ENCODE results near the gene VILL.

GRCh38 chr3:38036906-38037305, 46.3 kb downstream of the VILL start:
- TF ChIP-seq POLR2AphosphoS5 (IDR thresholded peaks at IDR 0.05; ENCODE audit: low read depth, low read length) (no peak), POLR2A (IDR thresholded peaks at IDR 0.05; ENCODE audit: low read depth, low read length) (no peak), TAF1 (IDR thresholded peaks at IDR 0.05; ENCODE audit: low read depth, low read length) (no peak), POU2F2 (IDR thresholded peaks at IDR 0.05; ENCODE audit: low read depth, low read length) (no peak), PAX5 (IDR thresholded peaks at IDR 0.05; ENCODE audit: insufficient read depth, low read length, severe bottlenecking) (no peak)

Data from GM12891 (cell line).